DMS 273 treated with DMSO at 0.1 percent for 48 hours (cell line): Measurements from ENCODE around the gene GPR35.

Experiments used
- DNase-seq: peaks from one replicate; lab custom pipeline; 2025; lab: John Stamatoyannopoulos, UW

Gene GPR35

GRCh38 chr2:240624011-240624949, 1.0 kb upstream of the GPR35 start:
- no peak for DNase-seq

- DNase-seq, result no peak
Measured at GRCh38 chr2:240626531-240627300, 1.4 kb downstream of the GPR35 start.

GRCh38 chr2:240627736-240628506, 2.6 kb downstream of the GPR35 start:
- DNase-seq, result no peak

GRCh38 chr2:240628507-240628807, 3.2 kb downstream of the GPR35 start:
- no peak for DNase-seq

GRCh38 chr2:240628808-240629618, 3.7 kb downstream of the GPR35 start:
- DNase-seq, result no peak

- no peak for DNase-seq
Measured at GRCh38 chr2:240629619-240629967, 4.3 kb downstream of the GPR35 start.

- DNase-seq, result no peak
Measured at GRCh38 chr2:240629968-240630770, 4.9 kb downstream of the GPR35 start.

GRCh38 chr2:240630771-240631547, 5.7 kb downstream of the GPR35 start:
- no peak for DNase-seq

- DNase-seq, result no peak
Measured at GRCh38 chr2:240631548-240632305, 6.4 kb downstream of the GPR35 start.

- DNase-seq, result no peak
Measured at GRCh38 chr2:240632306-240632721, 7.0 kb downstream of the GPR35 start.

GRCh38 chr2:240635121-240635997, 10.1 kb downstream of the GPR35 start:
- DNase-seq, result no peak

GRCh38 chr2:240635998-240636547, 10.8 kb downstream of the GPR35 start:
- DNase-seq, result no peak

- no peak for DNase-seq
Measured at GRCh38 chr2:240636563-240637115, 11.4 kb downstream of the GPR35 start.

- no peak for DNase-seq
Measured at GRCh38 chr2:240637116-240637900, 12.0 kb downstream of the GPR35 start.

GRCh38 chr2:240637901-240638345, 12.6 kb downstream of the GPR35 start:
- no peak for DNase-seq

GRCh38 chr2:240638512-240639160, 13.4 kb downstream of the GPR35 start:
- DNase-seq, result no peak
